Measurements from ENCODE around the gene PCDHGC3.
"Not testable (repeated sequence)": the region's sequence is repeated elsewhere in the genome, so short reads cannot be mapped to it uniquely, and the experiment has no call there.

PCDHGC3 gene

GRCh38 chr5:141475625-141476131 lies at the start of gene PCDHGC3:
Gene PCDHGC3 (plus strand): TSS chr5:141475966. CDS start chr5:141476117, 151 bp downstream.
- peak; percentile 93 for DNase-seq (ENCODE audit: low spot score)

GRCh38 chr5:141427783-141428426 lies 47.9 kb upstream of the PCDHGC3 start:
- DNase-seq (ENCODE audit: low spot score) = no peak

GRCh38 chr5:141430332-141431113 lies 45.2 kb upstream of the PCDHGC3 start, which contains the start of gene PCDHGA12:
Gene PCDHGA12 (plus strand): TSS chr5:141430507. CDS start chr5:141430760, 253 bp downstream.
- DNase-seq (ENCODE audit: low spot score) = no peak

GRCh38 chr5:141431286-141431685 lies 44.5 kb upstream of the PCDHGC3 start:
- DNase-seq (ENCODE audit: low spot score) = no peak

GRCh38 chr5:141432308-141432707 lies 43.5 kb upstream of the PCDHGC3 start:
- DNase-seq (ENCODE audit: low spot score) = not testable (repeated sequence)

- not testable (repeated sequence) for DNase-seq (ENCODE audit: low spot score)
Measured at GRCh38 chr5:141432726-141433125, 43.0 kb upstream of the PCDHGC3 start.

- no peak for DNase-seq (ENCODE audit: low spot score)
Measured at GRCh38 chr5:141434006-141434405, 41.8 kb upstream of the PCDHGC3 start.

- DNase-seq (ENCODE audit: low spot score) = no peak
Measured at GRCh38 chr5:141437221-141437620, 38.5 kb upstream of the PCDHGC3 start.

- no peak for DNase-seq (ENCODE audit: low spot score)
Measured at GRCh38 chr5:141439411-141440141, 36.2 kb upstream of the PCDHGC3 start.

- DNase-seq (ENCODE audit: low spot score) = no peak
Measured at GRCh38 chr5:141440341-141440740, 35.4 kb upstream of the PCDHGC3 start.

GRCh38 chr5:141441571-141442170 lies 34.1 kb upstream of the PCDHGC3 start:
- no peak for DNase-seq (ENCODE audit: low spot score)

- no peak for DNase-seq (ENCODE audit: low spot score)
Measured at GRCh38 chr5:141465351-141465750, 10.4 kb upstream of the PCDHGC3 start.

GRCh38 chr5:141476132-141476911 lies 556 bp downstream of the PCDHGC3 start:
- peak; percentile 38 for DNase-seq (ENCODE audit: low spot score)

- no peak for DNase-seq (ENCODE audit: low spot score)
Measured at GRCh38 chr5:141477044-141477575, 1.3 kb downstream of the PCDHGC3 start.

- no peak for DNase-seq (ENCODE audit: low spot score)
Measured at GRCh38 chr5:141477815-141478214, 2.0 kb downstream of the PCDHGC3 start.

- peak; percentile 40 for DNase-seq (ENCODE audit: low spot score)
Measured at GRCh38 chr5:141478321-141478945, 2.7 kb downstream of the PCDHGC3 start.

- no peak for DNase-seq (ENCODE audit: low spot score)
Measured at GRCh38 chr5:141479776-141480175, 4.0 kb downstream of the PCDHGC3 start.

- DNase-seq (ENCODE audit: low spot score) = peak; percentile 35
Measured at GRCh38 chr5:141483902-141484301, 8.1 kb downstream of the PCDHGC3 start.

- no peak for DNase-seq (ENCODE audit: low spot score)
Measured at GRCh38 chr5:141484310-141484640, 8.5 kb downstream of the PCDHGC3 start.

- DNase-seq (ENCODE audit: low spot score) = peak; percentile 95
Measured at GRCh38 chr5:141484641-141485311, 9.0 kb downstream of the PCDHGC3 start, which contains the start of gene PCDHGC4. Gene PCDHGC4 (plus strand): TSS chr5:141485030. CDS start chr5:141485174, 144 bp downstream.

All from iPS-NIHi11 (cell line).